Muscle of arm (tissue), 12 donors: Measurements from ENCODE around the gene STAM. TPM values are rescaled to one million over a fixed set of nuclear protein-coding genes. Genes with fewer than 3 reads are reported as not detected.

ENCODE experiments used
- DNase-seq: peaks from one replicate; pipeline ENCODE4 v3.0.0-alpha.2; 2013
- polyA plus RNA-seq, 12 donors: library from polyadenylated mRNA; unstranded; fragments of 120-200 nt; gene quantifications; one replicate each; pipeline ENCODE4 v1.2.1, GENCODE V29; 2013; ENCODE audit not compliant: insufficient read length in 12 of 12

The STAM gene
- polyA plus RNA-seq, 12 donors: 21.8 to 32.2 (median 26.8) TPM; not detected in 1

GRCh38 chr10:17758896-17759295 is 114.9 kb downstream of the STAM start:
- DNase-seq: no peak

- no peak for DNase-seq
Observed at GRCh38 chr10:17764142-17764541, 120.2 kb downstream of the STAM start.

- no peak for DNase-seq
Observed at GRCh38 chr10:17765602-17766001, 121.7 kb downstream of the STAM start.

Other genes with a start within 250 kb of the STAM start
- 1 to 10 TPM in 9 of 12 donors, under 1 TPM in 1, not detected in 2; 0.89 to 2.3 (median 1.7) TPM for gene ST8SIA6, start 189.6 kb upstream of the STAM start, polyA plus RNA-seq
- 100 to 1,000 TPM in 10 of 12 donors, 10 to 100 TPM in 1, not detected in 1; 42.1 to 208 (median 152) TPM for gene HACD1, start 26.8 kb upstream of the STAM start, polyA plus RNA-seq
- 1 to 10 TPM in 1 of 12 donors, under 1 TPM in 10, not detected in 1; 0.23 to 3.1 (median 0.45) TPM for gene TMEM236, start 108.0 kb downstream of the STAM start, polyA plus RNA-seq
- 10 to 100 TPM in 10 of 12 donors, 1 to 10 TPM in 1, not detected in 1; 8.3 to 20.4 (median 14.5) TPM for gene MRC1, start 165.2 kb downstream of the STAM start, polyA plus RNA-seq